GM23338 (cell line): ENCODE results near the gene AKR1D1. TPM values are rescaled to one million over a fixed set of nuclear protein-coding genes. Genes with fewer than 3 reads are reported as not detected.
"Not testable (repeated sequence)": the region's sequence is repeated elsewhere in the genome, so short reads cannot be mapped to it uniquely, and the experiment has no call there.

Experiments
- ATAC-seq: fragments of 200-7000 bp; cut with Tn5 transposase; 3 replicates; pipeline ENCODE4 v1.9.1; 2020
- DNase-seq: peaks from one replicate; pipeline ENCODE4 v3.0.0-alpha.2; 2015; ENCODE audit warnings: low spot score
- H2AFZ ChIP-seq: fragments of 200-600 bp; sonication (generic); 2 replicates; pipeline ENCODE4 v1.8.0; 2016; ENCODE audit warnings: antibody characterized with exemption, mild to moderate bottlenecking, moderate library complexity
- H3F3A ChIP-seq: fragments of 200-600 bp; sonication (generic); replicated peaks from 2 replicates; pipeline ENCODE4 v1.8.0; 2017; ENCODE audit warnings: antibody characterized with exemption, mixed run types, low read depth
- H3K27ac ChIP-seq: fragments of 200-600 bp; sonication (generic); 2 replicates; pipeline ENCODE4 v1.6.1; 2016; ENCODE audit warnings: low read depth
- H3K27me3 ChIP-seq: fragments of 200-600 bp; sonication (generic); 2 replicates; pipeline ENCODE4 v1.8.0; 2016; ENCODE audit warnings: mild to moderate bottlenecking, mixed run types, moderate library complexity; ENCODE audit not compliant: insufficient read depth
- H3K36me3 ChIP-seq: fragments of 200-600 bp; sonication (generic); 2 replicates; pipeline ENCODE4 v1.8.0; 2016; ENCODE audit warnings: mild to moderate bottlenecking; ENCODE audit not compliant: insufficient read depth
- H3K4me1 ChIP-seq: fragments of 200-600 bp; sonication (generic); 2 replicates; pipeline ENCODE4 v1.8.0; 2016; ENCODE audit warnings: mild to moderate bottlenecking, moderate library complexity; ENCODE audit not compliant: insufficient read depth
- H3K4me2 ChIP-seq: fragments of 200-600 bp; sonication (generic); 2 replicates; pipeline ENCODE4 v1.7.1; 2017; ENCODE audit warnings: mixed run types
- H3K4me3 ChIP-seq: fragments of 200-600 bp; sonication (generic); 2 replicates; pipeline ENCODE4 v1.6.1; 2016; ENCODE audit warnings: mixed run types
- H3K79me2 ChIP-seq: fragments of 200-600 bp; sonication (generic); replicated peaks from 2 replicates; pipeline ENCODE4 v1.8.0; 2017; ENCODE audit warnings: mild to moderate bottlenecking; ENCODE audit not compliant: insufficient read depth
- H3K9me2 ChIP-seq: fragments of 200-600 bp; sonication (generic); 2 replicates; pipeline ENCODE4 v1.8.0; 2017; ENCODE audit not compliant: insufficient read depth
- H4K20me1 ChIP-seq: fragments of 200-600 bp; sonication (generic); replicated peaks from 2 replicates; pipeline ENCODE4 v1.8.0; 2017; ENCODE audit warnings: mild to moderate bottlenecking; ENCODE audit not compliant: insufficient read depth
- H3K27ac Mint-ChIP-seq: 2 replicates; pipeline ENCODE4 v1.8.0; 2020; ENCODE audit warnings: inconsistent platforms, mild to moderate bottlenecking, moderate library complexity, mixed read lengths
- H3K27me3 Mint-ChIP-seq: 3 replicates; pipeline ENCODE4 v1.8.0; 2022; ENCODE audit warnings: low read depth, mild to moderate bottlenecking, moderate library complexity, mixed read lengths, inconsistent platforms; ENCODE audit not compliant: insufficient read depth, poor library complexity
- H3K36me3 Mint-ChIP-seq: 3 replicates; pipeline ENCODE4 v1.8.0; 2021; ENCODE audit warnings: low read depth, mild to moderate bottlenecking, inconsistent platforms, moderate library complexity, mixed read lengths
- H3K4me1 Mint-ChIP-seq: 3 replicates; pipeline ENCODE4 v1.8.0; 2020; ENCODE audit warnings: mild to moderate bottlenecking, inconsistent platforms, mixed read lengths
- H3K4me3 Mint-ChIP-seq: 3 replicates; pipeline ENCODE4 v1.8.0; 2021; ENCODE audit warnings: moderate library complexity, mild to moderate bottlenecking, inconsistent platforms, mixed read lengths
- H3K9me3 Mint-ChIP-seq: 3 replicates; pipeline ENCODE4 v1.8.0; 2020; ENCODE audit warnings: moderate library complexity, mild to moderate bottlenecking, inconsistent platforms, mixed read lengths
- CREB1 ChIP-seq: fragments of 250-450 bp; sonication (Bioruptor Pico); IDR thresholded peaks from 2 replicates; pipeline ENCODE4 v1.5.0; 2020; ENCODE audit warnings: low read depth, mild to moderate bottlenecking, moderate library complexity
- NANOG ChIP-seq: IDR thresholded peaks from 2 replicates; pipeline ENCODE4 v1.6.1; 2016; ENCODE audit warnings: antibody characterized with exemption, borderline replicate concordance
- POLR2AphosphoS5 ChIP-seq: IDR thresholded peaks from 2 replicates; pipeline ENCODE4 v1.6.1; 2016; ENCODE audit warnings: antibody characterized with exemption, low read depth
- ZNF114 ChIP-seq: fragments of 250-450 bp; sonication (Bioruptor Pico); IDR thresholded peaks from 2 replicates; pipeline ENCODE4 v1.5.0; 2020; ENCODE audit warnings: mild to moderate bottlenecking, moderate library complexity
- polyA plus RNA-seq: library from polyadenylated mRNA; unstranded; fragments of >200 nt; fragmentation: Nextera tagmentation; extraction: Ambion mirVana; gene quantifications from 2 replicates; pipeline ENCODE4 v1.2.1, GENCODE V29; 2016
- total RNA-seq: library from RNA; depleted of rRNA; stranded (reverse); fragments of >200 nt; shearing (Covaris generic); gene quantifications from 2 replicates; pipeline ENCODE4 v1.2.3, GENCODE V29; 2014
- TF ChIP-seq, protein P1 (sequence below): fragments of 250-450 bp; sonication (Bioruptor Pico); IDR thresholded peaks from 2 replicates; pipeline ENCODE4 v1.5.0; 2020; ENCODE audit warnings: mild to moderate bottlenecking, moderate library complexity

AKR1D1 gene
- total and polyA plus RNA-seq, 2 experiments from 2014 or later = 0.14 TPM; not detected in 1

DNA sequence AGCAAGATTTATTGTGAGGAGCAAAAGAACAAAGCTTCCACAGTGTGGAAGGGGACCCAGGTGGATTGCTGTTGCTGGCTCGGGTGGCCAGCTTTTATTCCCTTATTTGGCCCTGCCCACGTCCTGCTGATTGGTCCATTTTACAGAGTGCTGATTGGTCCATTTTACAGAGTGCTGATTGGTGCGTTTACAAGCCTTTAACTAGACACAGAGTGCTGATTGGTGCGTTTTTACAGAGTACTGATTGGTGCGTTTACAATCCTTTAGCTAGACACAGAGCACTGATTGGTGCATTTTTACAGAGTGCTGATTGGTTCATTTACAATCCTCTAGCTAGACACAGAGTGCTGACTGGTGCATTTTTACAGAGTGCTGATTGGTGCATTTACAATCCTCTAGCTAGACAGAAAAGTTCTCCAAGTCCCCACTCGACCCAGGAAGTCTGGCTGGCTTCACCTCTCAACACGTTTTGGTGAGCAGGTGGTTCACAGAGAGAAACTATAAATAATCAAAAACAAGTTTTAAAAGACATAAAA lies 24.5 kb upstream of the AKR1D1 start:
- not testable (repeated sequence) for DNase-seq, H3K4me1 Mint-ChIP-seq, H3K27me3 Mint-ChIP-seq, H3K9me2 ChIP-seq, H3K27me3 ChIP-seq, H3K4me1 ChIP-seq, H4K20me1 ChIP-seq, H3K27ac Mint-ChIP-seq, H3F3A ChIP-seq, H3K27ac ChIP-seq, H3K79me2 ChIP-seq, ATAC-seq, H3K4me2 ChIP-seq, H2AFZ ChIP-seq, H3K4me3 Mint-ChIP-seq, H3K36me3 ChIP-seq, H3K4me3 ChIP-seq
- Mint-ChIP-seq H3K36me3 (peaks cover 14% of the 10 kb centered on the region), H3K9me3 (peaks cover 12% of the 10 kb centered on the region; the same call in 2 of the 3 replicates)

DNA sequence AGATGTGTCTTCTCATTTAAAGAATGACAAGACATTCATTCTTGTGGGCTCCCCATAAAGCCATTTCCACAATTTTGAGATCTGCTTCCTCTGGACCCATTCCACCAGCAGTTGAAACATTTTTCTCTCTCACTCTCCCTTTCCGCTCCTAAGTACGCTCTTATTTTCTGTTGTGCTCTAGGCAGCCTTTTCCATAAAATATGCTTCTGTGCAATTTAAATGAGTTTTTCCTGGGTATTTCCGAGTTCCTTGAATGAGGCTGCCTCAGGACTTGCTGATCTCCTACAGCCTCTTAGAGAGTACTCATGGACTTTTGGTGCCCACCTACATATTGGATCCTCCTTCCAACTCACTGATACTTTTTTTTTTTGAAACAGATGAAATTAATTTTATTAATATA lies 23.6 kb upstream of the AKR1D1 start:
- peaks cover 14% of the 10 kb centered on the region for H3K36me3 Mint-ChIP-seq
- Histone ChIP-seq H3K79me2 (no peaks in the 10 kb centered on the region), H3F3A (no peaks in the 10 kb centered on the region), H3K4me2 (no peak overlapping the region), H3K36me3 (no peaks in the 10 kb centered on the region), H3K27ac (no peak overlapping the region), H2AFZ (no peak overlapping the region), H3K27me3 (no peaks in the 10 kb centered on the region), H4K20me1 (no peaks in the 10 kb centered on the region), H3K9me2 (no peaks in the 10 kb centered on the region; the same call in 1 of the 2 replicates), H3K4me3 (no peak overlapping the region), H3K4me1 (no peaks in the 10 kb centered on the region)
- ATAC-seq = no peak
- no peak overlapping the region for H3K27ac Mint-ChIP-seq
- no peak for DNase-seq
- H3K27me3 Mint-ChIP-seq = no peaks in the 10 kb centered on the region
- H3K9me3 Mint-ChIP-seq = peaks cover 17% of the 10 kb centered on the region; the same call in 2 of the 3 replicates
- no peaks in the 10 kb centered on the region for H3K4me1 Mint-ChIP-seq
- TF ChIP-seq CREB1 (CRISPR knock-in tag) (no peak), POLR2AphosphoS5 (no peak)
- H3K4me3 Mint-ChIP-seq = no peak overlapping the region

DNA sequence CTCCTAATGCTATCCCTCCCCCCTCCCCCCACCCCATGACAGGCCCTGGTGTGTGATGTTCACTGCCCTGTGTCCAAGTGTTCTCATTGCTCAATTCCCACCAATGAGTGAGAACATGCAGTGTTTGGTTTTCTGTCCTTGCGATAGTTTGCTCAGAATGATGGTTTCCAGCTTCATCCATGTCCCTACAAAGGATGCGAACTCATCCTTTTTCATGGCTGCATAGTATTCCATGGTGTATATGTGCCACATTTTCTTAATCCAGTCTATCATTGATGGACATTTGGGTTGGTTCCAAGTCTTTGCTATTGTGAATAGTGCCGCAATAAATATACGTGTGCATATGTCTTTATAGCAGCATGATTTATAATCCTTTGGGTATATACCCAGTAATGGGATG lies 20.6 kb upstream of the AKR1D1 start:
- not testable (repeated sequence) for H2AFZ ChIP-seq, ATAC-seq, H3K36me3 ChIP-seq, H3K79me2 ChIP-seq, H3K4me3 ChIP-seq, H3F3A ChIP-seq, H3K27ac Mint-ChIP-seq, H3K27ac ChIP-seq, H4K20me1 ChIP-seq, H3K27me3 ChIP-seq, H3K9me2 ChIP-seq, H3K4me1 Mint-ChIP-seq, H3K4me3 Mint-ChIP-seq, H3K4me1 ChIP-seq, H3K27me3 Mint-ChIP-seq, H3K4me2 ChIP-seq, DNase-seq
- peaks cover 17% of the 10 kb centered on the region; the same call in 2 of the 3 replicates for H3K9me3 Mint-ChIP-seq
- peaks cover 14% of the 10 kb centered on the region for H3K36me3 Mint-ChIP-seq

DNA sequence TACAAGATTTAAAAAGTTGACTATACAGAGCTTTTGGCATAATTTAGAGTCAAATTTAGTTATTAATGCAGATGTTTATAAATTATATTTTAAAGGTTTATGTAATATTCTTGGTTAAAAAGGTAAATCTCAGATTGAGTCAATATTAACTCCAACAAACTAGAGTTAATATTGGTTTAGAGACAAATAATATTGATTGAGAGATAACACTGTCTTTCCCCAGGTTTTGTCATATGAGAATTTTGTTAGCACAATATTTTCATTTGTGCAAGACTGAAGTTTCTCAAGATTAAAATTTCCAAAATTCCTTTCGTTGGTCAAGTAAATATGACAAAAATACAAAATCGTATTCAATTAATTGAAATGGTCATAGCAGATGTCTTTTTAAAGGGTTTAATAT lies 12.9 kb upstream of the AKR1D1 start:
- no peaks in the 10 kb centered on the region for H3K4me1 ChIP-seq
- H3K27ac ChIP-seq = no peak overlapping the region
- DNase-seq (no peak), ATAC-seq (no peak)
- H3K27me3 ChIP-seq = no peaks in the 10 kb centered on the region
- H3K9me2 ChIP-seq = no peaks in the 10 kb centered on the region
- Mint-ChIP-seq H3K4me3 (no peak overlapping the region), H3K4me1 (peaks cover 6% of the 10 kb centered on the region; the same call in 2 of the 3 replicates), H3K9me3 (no peaks in the 10 kb centered on the region), H3K27me3 (peaks cover 2% of the 10 kb centered on the region), H3K27ac (no peak overlapping the region), H3K36me3 (no peaks in the 10 kb centered on the region)
- no peak overlapping the region for H2AFZ ChIP-seq
- H3K36me3 ChIP-seq = no peaks in the 10 kb centered on the region
- H3F3A ChIP-seq = no peaks in the 10 kb centered on the region
- no peak overlapping the region for H3K4me3 ChIP-seq
- H3K4me2 ChIP-seq = no peak overlapping the region
- H3K79me2 ChIP-seq = no peaks in the 10 kb centered on the region
- no peaks in the 10 kb centered on the region for H4K20me1 ChIP-seq
- TF ChIP-seq NANOG = no peak
- TF ChIP-seq ZNF114 (CRISPR knock-in tag) = no peak
- no peak for TF ChIP-seq POLR2AphosphoS5
- TF ChIP-seq, protein P1, sequence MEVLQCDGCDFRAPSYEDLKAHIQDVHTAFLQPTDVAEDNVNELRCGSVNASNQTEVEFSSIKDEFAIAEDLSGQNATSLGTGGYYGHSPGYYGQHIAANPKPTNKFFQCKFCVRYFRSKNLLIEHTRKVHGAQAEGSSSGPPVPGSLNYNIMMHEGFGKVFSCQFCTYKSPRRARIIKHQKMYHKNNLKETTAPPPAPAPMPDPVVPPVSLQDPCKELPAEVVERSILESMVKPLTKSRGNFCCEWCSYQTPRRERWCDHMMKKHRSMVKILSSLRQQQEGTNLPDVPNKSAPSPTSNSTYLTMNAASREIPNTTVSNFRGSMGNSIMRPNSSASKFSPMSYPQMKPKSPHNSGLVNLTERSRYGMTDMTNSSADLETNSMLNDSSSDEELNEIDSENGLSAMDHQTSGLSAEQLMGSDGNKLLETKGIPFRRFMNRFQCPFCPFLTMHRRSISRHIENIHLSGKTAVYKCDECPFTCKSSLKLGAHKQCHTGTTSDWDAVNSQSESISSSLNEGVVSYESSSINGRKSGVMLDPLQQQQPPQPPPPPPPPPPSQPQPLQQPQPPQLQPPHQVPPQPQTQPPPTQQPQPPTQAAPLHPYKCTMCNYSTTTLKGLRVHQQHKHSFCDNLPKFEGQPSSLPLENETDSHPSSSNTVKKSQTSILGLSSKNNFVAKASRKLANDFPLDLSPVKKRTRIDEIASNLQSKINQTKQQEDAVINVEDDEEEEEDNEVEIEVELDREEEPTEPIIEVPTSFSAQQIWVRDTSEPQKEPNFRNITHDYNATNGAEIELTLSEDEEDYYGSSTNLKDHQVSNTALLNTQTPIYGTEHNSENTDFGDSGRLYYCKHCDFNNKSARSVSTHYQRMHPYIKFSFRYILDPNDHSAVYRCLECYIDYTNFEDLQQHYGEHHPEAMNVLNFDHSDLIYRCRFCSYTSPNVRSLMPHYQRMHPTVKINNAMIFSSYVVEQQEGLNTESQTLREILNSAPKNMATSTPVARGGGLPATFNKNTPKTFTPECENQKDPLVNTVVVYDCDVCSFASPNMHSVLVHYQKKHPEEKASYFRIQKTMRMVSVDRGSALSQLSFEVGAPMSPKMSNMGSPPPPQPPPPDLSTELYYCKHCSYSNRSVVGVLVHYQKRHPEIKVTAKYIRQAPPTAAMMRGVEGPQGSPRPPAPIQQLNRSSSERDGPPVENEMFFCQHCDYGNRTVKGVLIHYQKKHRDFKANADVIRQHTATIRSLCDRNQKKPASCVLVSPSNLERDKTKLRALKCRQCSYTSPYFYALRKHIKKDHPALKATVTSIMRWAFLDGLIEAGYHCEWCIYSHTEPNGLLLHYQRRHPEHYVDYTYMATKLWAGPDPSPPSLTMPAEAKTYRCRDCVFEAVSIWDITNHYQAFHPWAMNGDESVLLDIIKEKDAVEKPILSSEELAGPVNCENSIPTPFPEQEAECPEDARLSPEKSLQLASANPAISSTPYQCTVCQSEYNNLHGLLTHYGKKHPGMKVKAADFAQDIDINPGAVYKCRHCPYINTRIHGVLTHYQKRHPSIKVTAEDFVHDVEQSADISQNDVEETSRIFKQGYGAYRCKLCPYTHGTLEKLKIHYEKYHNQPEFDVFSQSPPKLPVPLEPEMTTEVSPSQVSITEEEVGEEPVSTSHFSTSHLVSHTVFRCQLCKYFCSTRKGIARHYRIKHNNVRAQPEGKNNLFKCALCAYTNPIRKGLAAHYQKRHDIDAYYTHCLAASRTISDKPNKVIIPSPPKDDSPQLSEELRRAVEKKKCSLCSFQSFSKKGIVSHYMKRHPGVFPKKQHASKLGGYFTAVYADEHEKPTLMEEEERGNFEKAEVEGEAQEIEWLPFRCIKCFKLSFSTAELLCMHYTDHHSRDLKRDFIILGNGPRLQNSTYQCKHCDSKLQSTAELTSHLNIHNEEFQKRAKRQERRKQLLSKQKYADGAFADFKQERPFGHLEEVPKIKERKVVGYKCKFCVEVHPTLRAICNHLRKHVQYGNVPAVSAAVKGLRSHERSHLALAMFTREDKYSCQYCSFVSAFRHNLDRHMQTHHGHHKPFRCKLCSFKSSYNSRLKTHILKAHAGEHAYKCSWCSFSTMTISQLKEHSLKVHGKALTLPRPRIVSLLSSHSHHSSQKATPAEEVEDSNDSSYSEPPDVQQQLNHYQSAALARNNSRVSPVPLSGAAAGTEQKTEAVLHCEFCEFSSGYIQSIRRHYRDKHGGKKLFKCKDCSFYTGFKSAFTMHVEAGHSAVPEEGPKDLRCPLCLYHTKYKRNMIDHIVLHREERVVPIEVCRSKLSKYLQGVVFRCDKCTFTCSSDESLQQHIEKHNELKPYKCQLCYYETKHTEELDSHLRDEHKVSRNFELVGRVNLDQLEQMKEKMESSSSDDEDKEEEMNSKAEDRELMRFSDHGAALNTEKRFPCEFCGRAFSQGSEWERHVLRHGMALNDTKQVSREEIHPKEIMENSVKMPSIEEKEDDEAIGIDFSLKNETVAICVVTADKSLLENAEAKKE = no peak
